Neural progenitor cell (in vitro differentiated cells): Measurements from ENCODE around the gene LINC00237.

Experiments used
- EZH2 ChIP-seq: fragments of 200-600 bp; sonication (generic); IDR thresholded peaks from 2 replicates; pipeline ENCODE4 v1.6.1; 2017; ENCODE audit warnings: antibody characterized with exemption, mild to moderate bottlenecking, moderate library complexity
- EZH2phosphoT487 ChIP-seq: fragments of 200-600 bp; sonication (generic); IDR thresholded peaks from 2 replicates; pipeline ENCODE4 v1.6.1; 2017; ENCODE audit warnings: antibody characterized with exemption
- TF ChIP-seq, protein P1 (sequence below): fragments of 200-600 bp; sonication (generic); IDR thresholded peaks from 2 replicates; pipeline ENCODE4 v1.5.1; 2017; ENCODE audit warnings: antibody characterized with exemption, mild to moderate bottlenecking

DNA sequence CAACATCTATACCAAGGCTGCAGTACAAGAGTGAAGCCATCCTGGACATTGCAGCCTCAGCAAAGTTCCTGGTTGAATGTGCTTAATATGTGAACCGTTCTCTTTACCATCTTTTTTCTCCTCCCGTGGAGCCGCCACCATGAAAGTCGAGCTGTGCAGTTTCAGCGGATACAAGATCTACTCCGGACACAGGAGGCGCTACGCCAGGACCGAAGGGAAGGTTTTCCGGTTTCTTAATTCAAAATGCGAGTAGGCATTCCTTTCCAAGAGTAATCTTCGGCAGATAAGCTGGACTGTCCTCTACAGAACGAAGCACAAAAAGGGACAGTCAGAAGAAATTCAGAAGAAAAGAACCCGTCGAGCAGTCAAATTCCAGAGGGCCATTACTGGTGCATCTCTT is 8.4 kb upstream of the LINC00237 start:
- no peak for TF ChIP-seq EZH2
- TF ChIP-seq, protein P1, sequence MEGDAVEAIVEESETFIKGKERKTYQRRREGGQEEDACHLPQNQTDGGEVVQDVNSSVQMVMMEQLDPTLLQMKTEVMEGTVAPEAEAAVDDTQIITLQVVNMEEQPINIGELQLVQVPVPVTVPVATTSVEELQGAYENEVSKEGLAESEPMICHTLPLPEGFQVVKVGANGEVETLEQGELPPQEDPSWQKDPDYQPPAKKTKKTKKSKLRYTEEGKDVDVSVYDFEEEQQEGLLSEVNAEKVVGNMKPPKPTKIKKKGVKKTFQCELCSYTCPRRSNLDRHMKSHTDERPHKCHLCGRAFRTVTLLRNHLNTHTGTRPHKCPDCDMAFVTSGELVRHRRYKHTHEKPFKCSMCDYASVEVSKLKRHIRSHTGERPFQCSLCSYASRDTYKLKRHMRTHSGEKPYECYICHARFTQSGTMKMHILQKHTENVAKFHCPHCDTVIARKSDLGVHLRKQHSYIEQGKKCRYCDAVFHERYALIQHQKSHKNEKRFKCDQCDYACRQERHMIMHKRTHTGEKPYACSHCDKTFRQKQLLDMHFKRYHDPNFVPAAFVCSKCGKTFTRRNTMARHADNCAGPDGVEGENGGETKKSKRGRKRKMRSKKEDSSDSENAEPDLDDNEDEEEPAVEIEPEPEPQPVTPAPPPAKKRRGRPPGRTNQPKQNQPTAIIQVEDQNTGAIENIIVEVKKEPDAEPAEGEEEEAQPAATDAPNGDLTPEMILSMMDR = no peak
- TF ChIP-seq EZH2phosphoT487 = no peak
